NT2/D1 (cell line): ENCODE measurements around the gene GMDS.

Experiments used
- DNase-seq: peaks from one replicate; pipeline ENCODE4 v3.0.0-alpha.2; 2011; ENCODE audit warnings: low read depth, low spot score
- H3K27me3 ChIP-seq: 2 replicates; pipeline ENCODE4 v1.6.0; 2011; ENCODE audit warnings: mild to moderate bottlenecking; ENCODE audit not compliant: insufficient read length, insufficient read depth
- H3K36me3 ChIP-seq: 2 replicates; pipeline ENCODE4 v1.6.1; 2011; ENCODE audit warnings: mild to moderate bottlenecking, low read length, mixed read lengths; ENCODE audit not compliant: insufficient read depth, insufficient read length
- H3K4me1 ChIP-seq: 2 replicates; pipeline ENCODE4 v1.5.1; 2011; ENCODE audit not compliant: insufficient read depth, insufficient read length
- H3K4me3 ChIP-seq: 2 replicates; pipeline ENCODE4 v1.5.1; 2011; ENCODE audit warnings: low read depth; ENCODE audit not compliant: insufficient read length
- H3K9ac ChIP-seq: 2 replicates; pipeline ENCODE4 v1.6.0; 2011; ENCODE audit warnings: low read depth; ENCODE audit not compliant: insufficient read length
- H3K9me3 ChIP-seq: 2 replicates; pipeline ENCODE4 v1.5.1; 2011; ENCODE audit warnings: mild to moderate bottlenecking, low read length; ENCODE audit not compliant: insufficient read depth
- SUZ12 ChIP-seq: IDR thresholded peaks from 2 replicates; pipeline ENCODE4 v1.6.1; 2011; ENCODE audit not compliant: insufficient read length, insufficient read depth; ENCODE audit errors: extremely low read depth
- YY1 ChIP-seq: IDR thresholded peaks from 2 replicates; pipeline ENCODE4 v1.6.1; 2011; ENCODE audit not compliant: insufficient read length, insufficient read depth
- ZNF274 ChIP-seq: IDR thresholded peaks from 2 replicates; pipeline ENCODE4 v1.6.1; 2011; ENCODE audit warnings: mild to moderate bottlenecking, low read depth, low read length

The GMDS gene

DNA sequence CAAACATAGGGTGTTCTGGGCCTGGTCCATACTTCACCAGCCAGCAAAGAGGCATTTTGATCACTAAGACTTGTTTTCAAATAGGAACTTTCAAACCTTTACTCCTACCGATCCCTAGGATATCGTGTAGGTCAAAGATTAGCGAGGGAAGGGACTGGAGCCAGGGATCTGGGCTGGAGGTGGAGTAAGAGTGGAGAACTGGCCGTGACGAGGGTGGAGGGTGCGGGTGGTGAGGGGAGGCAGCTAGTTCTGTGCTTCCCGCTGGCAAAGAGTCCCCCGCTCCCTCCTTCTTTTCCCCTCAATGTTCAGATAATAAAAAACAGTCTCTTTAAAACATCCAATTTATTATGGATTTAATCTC, 446.5 kb downstream of the GMDS start:
- no peaks in the 10 kb centered on the region for H3K4me1 ChIP-seq
- TF ChIP-seq ZNF274 (no peak), YY1 (no peak), SUZ12 (no peak)
- H3K9ac ChIP-seq = no peak overlapping the region
- H3K9me3 ChIP-seq = no peaks in the 10 kb centered on the region
- no peak for DNase-seq
- H3K27me3 ChIP-seq = no peaks in the 10 kb centered on the region
- H3K4me3 ChIP-seq = no peak overlapping the region
- no peaks in the 10 kb centered on the region for H3K36me3 ChIP-seq

GRCh38 chr6:1798303-1798964, 447.0 kb downstream of the GMDS start:
- Histone ChIP-seq H3K4me3 (no peak overlapping the region), H3K36me3 (no peaks in the 10 kb centered on the region), H3K27me3 (no peaks in the 10 kb centered on the region), H3K4me1 (no peaks in the 10 kb centered on the region), H3K9me3 (no peaks in the 10 kb centered on the region), H3K9ac (no peak overlapping the region)
- TF ChIP-seq ZNF274 (no peak), SUZ12 (no peak), YY1 (no peak)
- DNase-seq = no peak

DNA sequence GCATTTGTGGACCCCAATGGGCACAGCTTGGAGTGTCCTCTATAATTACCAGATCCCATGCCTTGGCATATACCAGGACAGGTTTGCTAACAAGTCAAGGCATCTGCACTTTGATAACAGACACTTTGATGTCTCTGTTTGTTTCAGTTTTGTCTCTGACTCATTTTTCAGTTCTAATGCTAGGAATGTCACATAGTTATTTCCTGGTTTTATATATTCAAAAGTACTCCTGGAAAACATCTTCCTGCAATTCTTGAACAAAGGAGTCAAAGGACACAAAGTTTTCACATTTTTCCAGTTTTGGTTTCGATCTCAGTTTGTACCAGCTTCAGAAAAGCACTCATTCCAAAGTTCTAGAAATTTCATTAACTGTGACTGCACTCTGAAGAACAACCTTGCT, 447.6 kb downstream of the GMDS start:
- no peak for DNase-seq
- Histone ChIP-seq H3K4me1 (no peaks in the 10 kb centered on the region), H3K9ac (no peak overlapping the region), H3K27me3 (no peaks in the 10 kb centered on the region), H3K9me3 (no peaks in the 10 kb centered on the region), H3K4me3 (no peak overlapping the region), H3K36me3 (no peaks in the 10 kb centered on the region)
- no peak for TF ChIP-seq SUZ12
- no peak for TF ChIP-seq YY1
- no peak for TF ChIP-seq ZNF274

- Histone ChIP-seq H3K4me1 (no peaks in the 10 kb centered on the region), H3K9me3 (no peaks in the 10 kb centered on the region), H3K27me3 (no peaks in the 10 kb centered on the region), H3K9ac (no peak overlapping the region), H3K36me3 (no peaks in the 10 kb centered on the region), H3K4me3 (no peak overlapping the region)
- TF ChIP-seq SUZ12 (no peak), ZNF274 (no peak), YY1 (no peak)
- no peak for DNase-seq
These were observed 448.5 kb downstream of the GMDS start for GRCh38 chr6:1796706-1797529.

- TF ChIP-seq YY1 = no peak
- TF ChIP-seq ZNF274 = no peak
- no peak for TF ChIP-seq SUZ12
- H3K9me3 ChIP-seq = no peaks in the 10 kb centered on the region
- H3K36me3 ChIP-seq = no peaks in the 10 kb centered on the region
- no peak overlapping the region for H3K9ac ChIP-seq
- no peaks in the 10 kb centered on the region for H3K4me1 ChIP-seq
- H3K4me3 ChIP-seq = no peak overlapping the region
- H3K27me3 ChIP-seq = no peaks in the 10 kb centered on the region
- DNase-seq = no peak
These were observed 449.5 kb downstream of the GMDS start for GRCh38 chr6:1795910-1796309.

GRCh38 chr6:1792989-1793388, 452.4 kb downstream of the GMDS start:
- H3K9ac ChIP-seq = no peak overlapping the region
- no peak for TF ChIP-seq ZNF274
- no peak for TF ChIP-seq SUZ12
- TF ChIP-seq YY1 = no peak

DNA sequence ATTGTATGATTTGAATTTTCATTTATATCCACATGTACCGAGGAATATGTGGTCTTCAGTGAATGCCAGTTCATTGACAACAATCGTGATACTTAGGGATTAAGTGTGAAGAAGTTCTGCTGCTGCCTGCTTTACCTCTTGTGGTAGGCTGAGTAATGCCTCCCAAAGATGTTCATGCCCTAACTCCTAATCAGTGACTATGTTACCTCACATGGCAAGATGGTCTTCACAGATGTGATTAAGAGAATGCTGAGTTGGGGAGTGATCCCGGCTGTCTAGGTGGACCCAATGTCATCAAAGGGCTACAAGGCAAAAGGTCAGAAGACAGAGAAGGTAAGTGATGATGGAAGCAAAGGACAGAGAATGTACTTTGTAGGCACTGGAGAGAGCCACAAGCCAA, 454.7 kb downstream of the GMDS start:
- DNase-seq = no peak
- H3K4me1 ChIP-seq = no peaks in the 10 kb centered on the region

More at GRCh38 chr6:1792989-1793388, 452.4 kb downstream of the GMDS start:
- Histone ChIP-seq H3K27me3 (no peaks in the 10 kb centered on the region), H3K36me3 (no peaks in the 10 kb centered on the region), H3K9me3 (no peaks in the 10 kb centered on the region), H3K4me3 (no peak overlapping the region), H3K4me1 (no peaks in the 10 kb centered on the region)
- peak; percentile 2 for DNase-seq

More for the DNA sequence above, 454.7 kb downstream of the GMDS start:
- TF ChIP-seq YY1 (no peak), ZNF274 (no peak), SUZ12 (no peak)
- H3K36me3 ChIP-seq = no peaks in the 10 kb centered on the region
- H3K9me3 ChIP-seq = no peaks in the 10 kb centered on the region
- H3K4me3 ChIP-seq = no peak overlapping the region
- no peaks in the 10 kb centered on the region for H3K27me3 ChIP-seq
- H3K9ac ChIP-seq = no peak overlapping the region
